ENCODE results near the gene IFNL1.

DNA sequence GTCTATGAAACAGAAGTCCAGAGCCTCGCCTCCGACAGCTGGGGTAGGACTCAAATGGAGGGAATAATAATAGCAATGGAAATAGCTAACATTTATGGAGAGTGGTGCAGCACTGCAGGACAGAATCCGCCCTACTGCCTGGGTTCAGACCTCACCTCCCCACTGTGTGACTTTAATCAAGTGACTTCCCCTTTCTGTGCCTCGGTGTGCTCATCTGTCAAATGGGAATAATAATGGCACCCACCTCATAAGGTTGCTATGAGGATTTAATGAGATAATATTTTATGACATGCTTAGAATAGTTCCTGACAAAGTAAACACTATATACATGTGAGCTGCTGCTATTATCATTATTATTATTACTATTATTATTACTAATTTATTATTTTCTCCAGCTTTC, 21.3 kb downstream of the IFNL1 start:
- no peak for TF ChIP-seq CTCF (IDR thresholded peaks at IDR 0.05)
- TF ChIP-seq POLR2A (IDR thresholded peaks at IDR 0.05): no peak

All from thyroid gland (tissue), 4 donors.